GM19238 (cell line): ENCODE measurements around the gene CACNA2D3.

ENCODE experiments used
- DNase-seq: peaks from one replicate; pipeline ENCODE4 v3.0.0; 2011; ENCODE audit warnings: low spot score; ENCODE audit not compliant: insufficient read length

The CACNA2D3 gene

GRCh38 chr3:54270816-54271526 is 148.6 kb downstream of the CACNA2D3 start:
- DNase-seq = no peak

- no peak for DNase-seq
Measured at GRCh38 chr3:54273791-54274190, 151.4 kb downstream of the CACNA2D3 start.

- DNase-seq = no peak
Measured at GRCh38 chr3:54274607-54275006, 152.3 kb downstream of the CACNA2D3 start.

GRCh38 chr3:54279005-54279583 is 156.7 kb downstream of the CACNA2D3 start:
- no peak for DNase-seq

- DNase-seq = no peak
Measured at GRCh38 chr3:54283470-54283869, 161.1 kb downstream of the CACNA2D3 start.

- no peak for DNase-seq
Measured at GRCh38 chr3:54294214-54294613, 171.9 kb downstream of the CACNA2D3 start.

GRCh38 chr3:54296531-54296930 is 174.2 kb downstream of the CACNA2D3 start:
- DNase-seq = no peak

- DNase-seq = no peak
Measured at GRCh38 chr3:54299169-54299935, 177.0 kb downstream of the CACNA2D3 start.

- DNase-seq = no peak
Measured at GRCh38 chr3:54303517-54304375, 181.4 kb downstream of the CACNA2D3 start.

- DNase-seq = no peak
Measured at GRCh38 chr3:54304877-54305276, 182.5 kb downstream of the CACNA2D3 start.

- DNase-seq = no peak
Measured at GRCh38 chr3:54305409-54306099, 183.2 kb downstream of the CACNA2D3 start.

- no peak for DNase-seq
Measured at GRCh38 chr3:54307566-54308180, 185.3 kb downstream of the CACNA2D3 start.

- no peak for DNase-seq
Measured at GRCh38 chr3:54309601-54310000, 187.2 kb downstream of the CACNA2D3 start.

GRCh38 chr3:54311211-54311747 is 188.9 kb downstream of the CACNA2D3 start:
- no peak for DNase-seq

- no peak for DNase-seq
Measured at GRCh38 chr3:54312156-54312899, 190.0 kb downstream of the CACNA2D3 start.

- DNase-seq = no peak
Measured at GRCh38 chr3:54313418-54313817, 191.1 kb downstream of the CACNA2D3 start.

- DNase-seq = no peak
Measured at GRCh38 chr3:54321520-54321919, 199.2 kb downstream of the CACNA2D3 start.

- DNase-seq = no peak
Measured at GRCh38 chr3:54322354-54322753, 200.0 kb downstream of the CACNA2D3 start.

- DNase-seq = no peak
Measured at GRCh38 chr3:54324103-54324502, 201.8 kb downstream of the CACNA2D3 start.
